Measurements from ENCODE around the gene METTL3. TPM values are rescaled to one million over a fixed set of nuclear protein-coding genes. Genes with fewer than 3 reads are reported as not detected.

METTL3 gene
- total and polyA plus RNA-seq, 2 of the 13 experiments (the other 11 are each of a cell fraction or from before 2014, with no cell fraction given): 123 to 130 TPM

GRCh38 chr14:21557084-21557901 is 46.2 kb upstream of the METTL3 start (continued):
- TF ChIP-seq PRDM10 (CRISPR knock-in tag; IDR thresholded peaks at IDR 0.05; ENCODE audit: low read depth) (peak; percentile 48; the same call in 1 of the 2 replicates), TCF7 (IDR thresholded peaks at IDR 0.05; ENCODE audit: low read depth) (peak; percentile 20; the same call in 1 of the 2 replicates), ZBTB49 (CRISPR knock-in tag; IDR thresholded peaks at IDR 0.05; ENCODE audit: borderline replicate concordance) (no peak), TFAP4 (IDR thresholded peaks at IDR 0.05; ENCODE audit: borderline replicate concordance, low read depth) (peak; percentile 12; the same call in 1 of the 2 replicates), RNF2 (conservative IDR thresholded peaks at IDR 0.05; ENCODE audit: low read depth) (0 out of 2 replicates have a peak, but pooled peaks have one; percentile 19), ZFP36 (IDR thresholded peaks at IDR 0.05; ENCODE audit: borderline replicate concordance, low read depth, low read length, partially characterized antibody) (peak; percentile 56), MXD3 (CRISPR knock-in tag; IDR thresholded peaks at IDR 0.05) (no peak), RBM39 (IDR thresholded peaks at IDR 0.05; ENCODE audit: low read depth, low read length, poor library complexity, severe bottlenecking) (peak; percentile 5), XRCC5 (optimal IDR thresholded peaks at IDR 0.05; ENCODE audit: low read length) (peak; percentile 41), ZBTB21 (CRISPR knock-in tag; IDR thresholded peaks at IDR 0.05) (no peak; the same call in 1 of the 2 replicates), RXRB (CRISPR knock-in tag; IDR thresholded peaks at IDR 0.05; ENCODE audit: borderline replicate concordance) (peak; percentile 54; the same call in 1 of the 2 replicates), ZNF296 (CRISPR knock-in tag; conservative IDR thresholded peaks at IDR 0.05) (no peak), ZNF530 (CRISPR knock-in tag; IDR thresholded peaks at IDR 0.05; ENCODE audit: low read depth) (no peak), NKX3-1 (CRISPR knock-in tag; IDR thresholded peaks at IDR 0.05) (0 out of 2 replicates have a peak, but pooled peaks have one; percentile 22), ZKSCAN1 (IDR thresholded peaks at IDR 0.05; ENCODE audit: low read length) (no peak), BHLHE40 (IDR thresholded peaks at IDR 0.05; ENCODE audit: low read length) (peak; percentile 45; the same call in 1 of the 2 replicates), SIX1 (CRISPR knock-in tag; IDR thresholded peaks at IDR 0.05; ENCODE audit: borderline replicate concordance) (no peak), TBP (CRISPR knock-in tag; IDR thresholded peaks at IDR 0.05) (no peak), PATZ1 (CRISPR knock-in tag; IDR thresholded peaks at IDR 0.05) (peak; percentile 93)
